KOPT-K1 (cell line): ENCODE measurements around the gene ARHGAP6.

Experiments
- H3K27ac ChIP-seq: fragments of 200-600 bp; sonication (generic); 2 replicates; pipeline ENCODE4 v1.5.1; 2016; ENCODE audit warnings: antibody characterized with exemption, mild to moderate bottlenecking, low read depth, low read length; ENCODE audit not compliant: poor library complexity, severe bottlenecking
- H3K36me3 ChIP-seq: fragments of 200-600 bp; sonication (generic); 2 replicates; pipeline ENCODE4 v1.5.1; 2017; ENCODE audit warnings: antibody characterized with exemption, mild to moderate bottlenecking, low read length, moderate library complexity; ENCODE audit not compliant: insufficient read depth
- H3K9me3 ChIP-seq: fragments of 200-600 bp; sonication (generic); 2 replicates; pipeline ENCODE4 v1.5.1; 2017; ENCODE audit warnings: antibody characterized with exemption, low read length, mild to moderate bottlenecking; ENCODE audit not compliant: insufficient read depth, poor library complexity, severe bottlenecking

Gene ARHGAP6

DNA sequence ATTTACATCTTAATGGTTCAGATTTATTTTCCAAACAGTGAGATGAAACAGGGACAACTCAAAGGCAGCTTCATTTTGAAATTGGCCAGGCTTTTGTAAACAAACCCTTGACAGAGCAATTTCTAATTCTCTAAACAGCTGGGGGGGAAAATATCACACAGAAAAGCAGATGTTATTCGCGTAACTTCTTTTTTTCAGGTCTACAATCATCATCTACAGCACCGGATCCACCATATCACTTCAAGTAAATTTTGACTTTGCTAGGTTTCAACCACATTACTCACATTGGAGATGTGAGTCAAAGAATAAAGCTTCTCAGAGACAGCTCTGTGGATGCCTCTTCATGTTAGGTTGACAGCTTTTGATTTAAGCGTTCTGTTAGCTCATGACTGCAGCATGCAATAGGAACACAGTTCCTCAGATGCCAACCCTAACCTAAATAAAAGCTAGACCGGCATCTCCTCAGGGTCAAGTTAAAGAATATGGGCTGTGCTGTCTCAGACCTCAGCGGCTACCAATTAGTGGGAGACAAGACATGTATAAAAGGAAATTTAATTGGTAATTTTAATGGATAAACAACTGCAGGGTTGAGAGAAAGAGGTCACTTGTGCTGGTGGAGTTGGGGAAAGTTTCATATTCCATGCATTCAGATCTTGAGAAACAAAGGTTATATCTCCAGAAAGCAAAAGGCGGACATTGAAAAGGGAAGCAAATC, 345.8 kb downstream of the ARHGAP6 start:
- Histone ChIP-seq H3K27ac (no peak overlapping the region), H3K9me3 (no peaks in the 10 kb centered on the region), H3K36me3 (no peaks in the 10 kb centered on the region)

DNA sequence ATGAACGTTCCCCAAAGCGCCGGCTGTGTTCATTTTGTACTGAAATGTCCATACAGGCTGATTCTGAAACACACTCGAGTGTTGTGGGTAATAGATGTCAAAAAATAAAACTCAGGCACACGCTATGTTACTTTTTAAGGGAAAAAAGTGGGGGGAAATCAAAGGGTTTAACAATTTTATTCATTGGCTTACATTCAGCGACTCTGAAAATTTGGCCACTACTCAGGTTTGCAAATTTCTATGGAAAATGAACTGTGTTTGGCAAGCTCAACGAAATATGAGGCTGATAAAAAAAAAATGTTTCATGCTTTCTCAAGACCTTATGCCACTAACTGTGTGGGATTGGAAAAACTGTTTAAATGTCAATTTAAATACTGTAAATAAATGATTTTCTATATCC, 354.0 kb downstream of the ARHGAP6 start:
- Histone ChIP-seq H3K27ac (no peak overlapping the region), H3K9me3 (no peaks in the 10 kb centered on the region), H3K36me3 (no peaks in the 10 kb centered on the region)

DNA sequence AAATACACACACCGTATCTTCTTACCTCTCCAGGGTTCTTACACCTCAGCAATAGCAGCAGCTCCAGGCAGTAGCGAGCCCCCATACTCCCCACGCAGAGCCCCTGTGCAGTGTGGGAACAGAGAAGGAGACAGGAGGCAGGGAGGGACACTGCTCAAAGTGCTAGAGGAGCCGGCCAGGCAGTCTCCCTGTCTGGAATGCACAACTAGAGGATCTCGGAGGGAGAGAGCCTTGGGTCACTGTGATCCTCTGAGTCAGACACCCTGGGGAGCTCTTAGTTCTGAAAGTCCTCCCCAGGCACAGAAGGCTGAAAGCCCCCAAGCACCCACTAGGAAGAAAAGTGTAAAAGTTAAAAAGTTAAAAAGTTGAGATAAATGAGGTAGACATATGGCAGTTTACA, 356.5 kb downstream of the ARHGAP6 start:
- no peak overlapping the region for H3K27ac ChIP-seq
- H3K36me3 ChIP-seq: no peaks in the 10 kb centered on the region
- no peaks in the 10 kb centered on the region for H3K9me3 ChIP-seq

DNA sequence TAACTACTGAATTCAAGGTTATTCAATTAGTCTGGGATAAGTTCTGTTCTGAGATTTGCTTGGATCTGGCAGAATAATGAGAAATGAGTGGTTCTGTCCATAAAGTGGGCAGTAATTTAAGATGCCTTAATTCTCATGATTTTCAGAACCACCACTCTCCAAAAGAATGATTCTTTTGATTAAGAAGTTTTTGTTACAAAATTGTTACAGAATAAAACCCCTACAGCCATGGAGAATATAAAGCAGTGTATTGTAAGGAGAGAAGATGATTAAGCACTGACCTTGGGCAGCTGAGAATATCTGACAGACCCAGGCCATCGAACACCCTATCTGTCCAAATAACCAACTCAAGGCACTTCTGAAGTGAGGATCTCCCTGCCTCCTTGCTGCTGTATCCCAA, 360.1 kb downstream of the ARHGAP6 start:
- H3K27ac ChIP-seq: no peak overlapping the region
- H3K9me3 ChIP-seq: no peaks in the 10 kb centered on the region
- H3K36me3 ChIP-seq: no peaks in the 10 kb centered on the region

DNA sequence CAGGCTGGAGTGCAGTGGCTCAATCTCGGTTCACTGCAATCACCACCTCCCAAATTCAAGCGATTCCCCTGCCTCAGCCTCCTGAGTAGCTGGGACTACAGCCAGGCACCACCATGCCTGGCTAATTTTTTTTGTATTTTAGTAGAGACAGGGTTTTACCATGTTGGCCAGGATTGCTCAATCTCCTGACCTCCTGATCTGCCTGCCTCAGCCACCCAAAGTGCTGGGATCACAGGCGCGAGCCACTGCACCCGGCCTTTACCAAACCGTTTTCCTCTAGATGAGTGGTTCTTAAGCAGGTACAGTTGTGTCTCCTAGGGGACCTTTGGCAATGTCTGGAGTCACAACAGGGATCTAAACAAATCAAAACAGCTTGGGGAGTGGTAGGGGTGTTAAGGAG, 360.9 kb downstream of the ARHGAP6 start:
- H3K9me3 ChIP-seq: no peaks in the 10 kb centered on the region
- H3K36me3 ChIP-seq: no peaks in the 10 kb centered on the region
- no peak overlapping the region for H3K27ac ChIP-seq

DNA sequence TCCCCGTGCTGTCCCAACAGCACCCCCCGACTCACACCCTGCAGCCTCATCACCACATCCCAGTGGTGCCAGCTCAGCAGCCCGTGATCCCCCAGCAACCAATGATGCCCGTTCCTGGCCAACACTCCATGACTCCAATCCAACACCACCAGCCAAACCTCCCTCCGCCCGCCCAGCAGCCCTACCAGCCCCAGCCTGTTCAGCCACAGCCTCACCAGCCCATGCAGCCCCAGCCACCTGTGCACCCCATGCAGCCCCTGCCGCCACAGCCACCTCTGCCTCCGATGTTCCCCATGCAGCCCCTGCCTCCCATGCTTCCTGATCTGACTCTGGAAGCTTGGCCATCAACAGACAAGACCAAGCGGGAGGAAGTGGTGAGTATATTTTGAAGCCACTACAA, 367.1 kb downstream of the ARHGAP6 start:
- H3K36me3 ChIP-seq: no peaks in the 10 kb centered on the region
- H3K9me3 ChIP-seq: no peaks in the 10 kb centered on the region
- no peak overlapping the region for H3K27ac ChIP-seq

DNA sequence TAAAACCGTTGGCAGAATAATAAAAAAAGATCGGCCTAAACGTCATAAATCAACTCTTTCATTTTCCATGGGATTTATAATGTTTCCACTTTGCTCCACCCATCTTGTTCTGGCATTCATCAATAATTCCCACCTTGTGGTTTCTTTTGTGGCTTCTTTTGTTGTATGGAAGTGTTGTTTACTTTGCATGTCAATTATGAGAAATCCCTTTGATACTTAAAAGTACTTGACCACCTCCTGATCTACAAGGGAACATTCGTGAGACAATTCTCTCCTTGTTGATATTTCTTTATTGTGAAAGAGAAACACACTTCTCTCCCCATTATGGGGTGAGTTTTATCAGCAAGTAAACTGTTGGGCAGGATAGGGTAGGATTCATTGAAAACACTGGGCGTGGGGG, 369.7 kb downstream of the ARHGAP6 start:
- no peaks in the 10 kb centered on the region for H3K36me3 ChIP-seq
- H3K9me3 ChIP-seq: no peaks in the 10 kb centered on the region
- no peak overlapping the region for H3K27ac ChIP-seq

DNA sequence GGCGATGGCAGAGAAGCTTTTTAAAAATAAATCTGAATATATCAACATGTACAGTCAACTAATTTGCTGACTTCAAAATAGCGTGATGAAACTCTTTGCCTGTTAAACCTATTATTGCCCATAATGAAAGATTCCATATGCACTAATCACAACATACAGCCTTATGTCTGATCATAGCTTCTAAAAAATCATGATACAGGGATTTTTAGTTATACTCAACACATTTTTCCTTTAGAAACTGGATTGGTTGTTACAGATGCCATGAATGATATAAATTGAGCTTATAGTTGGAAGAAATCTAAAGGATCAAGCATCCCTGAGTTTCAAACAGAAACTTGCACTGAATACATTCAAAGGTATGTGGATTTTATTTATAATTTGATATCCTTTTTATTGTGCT, 372.6 kb downstream of the ARHGAP6 start, which contains the start of gene AMELX:
AMELX (plus strand) TSS at position 301 of the 400 bp plus-strand sequence. CDS start 1,376 bp downstream, outside the sequence.
- Histone ChIP-seq H3K36me3 (no peaks in the 10 kb centered on the region), H3K27ac (no peak within 1 kb of the TSS), H3K9me3 (no peaks in the 10 kb centered on the region)

DNA sequence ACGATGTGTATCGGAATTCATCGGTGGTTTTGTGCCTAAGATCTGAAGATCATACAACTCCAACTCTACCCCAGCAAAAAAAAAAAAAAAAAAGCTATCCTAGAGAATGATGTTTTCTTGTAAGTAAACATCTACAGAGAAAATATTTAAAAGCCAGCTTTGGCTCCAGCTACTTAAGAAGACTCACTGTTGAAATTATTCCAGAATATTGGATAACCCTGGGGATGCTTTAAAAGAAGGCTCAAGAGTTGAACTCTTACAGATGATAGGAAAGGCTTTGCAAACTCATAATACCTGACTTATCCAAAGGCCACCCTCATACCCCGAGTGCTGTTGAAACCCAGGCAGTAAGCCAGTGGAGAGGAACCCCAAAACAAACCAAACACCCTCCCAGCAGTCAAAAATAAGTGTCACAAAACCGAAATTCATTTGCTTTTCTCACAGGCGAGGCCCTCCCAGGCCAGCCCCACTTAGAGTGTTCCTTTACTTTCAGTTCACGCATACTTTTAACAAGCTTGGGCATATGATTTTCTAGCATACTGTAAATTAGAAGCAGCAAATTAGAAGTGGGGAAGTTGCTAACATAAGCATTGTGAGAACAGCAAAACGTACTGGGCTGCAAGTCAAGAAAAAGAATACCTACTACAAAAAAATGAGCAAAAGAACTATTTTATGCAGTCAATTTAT, 375.2 kb downstream of the ARHGAP6 start:
- H3K27ac ChIP-seq: no peak overlapping the region
- no peaks in the 10 kb centered on the region for H3K36me3 ChIP-seq
- H3K9me3 ChIP-seq: no peaks in the 10 kb centered on the region

DNA sequence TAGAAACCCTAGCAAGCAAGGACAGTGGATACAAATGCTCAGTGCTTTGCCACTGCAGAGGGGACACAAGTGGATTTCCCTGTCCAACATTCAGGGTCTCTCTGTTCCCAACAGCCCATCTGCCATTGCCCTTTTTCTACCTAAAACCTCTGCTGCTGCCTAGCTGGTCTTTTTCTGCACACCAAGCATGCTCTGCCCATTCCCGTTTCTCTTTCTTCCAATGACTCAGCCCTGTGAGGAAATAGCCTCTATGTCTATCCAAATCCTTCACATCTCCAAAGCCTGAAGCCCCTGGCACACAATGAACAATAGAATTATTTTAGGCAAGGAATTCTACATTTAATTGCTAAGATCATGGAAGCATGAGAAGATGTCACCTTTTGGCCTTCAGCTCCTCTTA, 378.2 kb downstream of the ARHGAP6 start:
- no peaks in the 10 kb centered on the region for H3K36me3 ChIP-seq
- no peak overlapping the region for H3K27ac ChIP-seq
- H3K9me3 ChIP-seq: no peaks in the 10 kb centered on the region

DNA sequence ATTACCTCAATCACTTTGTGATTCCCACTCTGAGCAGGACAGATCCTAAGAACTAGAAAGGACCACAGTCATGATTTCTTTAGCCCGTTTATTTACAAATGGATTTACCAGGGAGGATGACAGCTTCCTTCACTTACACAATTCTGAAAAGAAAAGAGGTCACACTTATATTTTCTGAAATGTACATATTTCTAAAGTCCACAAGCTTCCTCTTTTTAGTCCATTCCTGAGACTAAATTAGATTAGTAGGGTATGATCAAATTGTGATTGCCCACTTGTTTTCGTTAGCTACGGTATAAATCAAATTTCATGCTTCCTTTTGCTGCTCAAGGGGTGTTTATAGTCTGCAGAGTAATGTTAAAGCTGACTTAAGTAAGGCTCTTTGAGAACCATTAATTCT, 380.1 kb downstream of the ARHGAP6 start:
- Histone ChIP-seq H3K36me3 (no peaks in the 10 kb centered on the region), H3K27ac (no peak overlapping the region), H3K9me3 (no peaks in the 10 kb centered on the region)

DNA sequence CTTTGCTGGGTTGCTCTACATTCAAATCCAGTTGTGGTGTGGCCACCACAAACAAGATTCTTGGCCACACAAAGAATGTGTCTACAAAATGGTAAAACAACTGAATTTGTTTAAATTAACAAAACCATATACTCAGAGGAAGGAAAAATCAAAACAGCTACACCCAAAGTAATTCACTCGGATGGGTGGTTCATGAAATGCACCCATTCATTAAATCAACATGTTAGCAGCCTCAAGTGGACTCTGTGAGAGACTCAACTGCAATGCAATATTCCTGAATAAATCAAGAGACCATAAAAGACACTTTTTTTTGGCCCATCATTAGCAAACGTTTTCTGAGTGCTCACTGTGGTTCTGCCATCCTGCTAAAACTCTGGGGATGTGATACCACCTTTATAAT, 383.7 kb downstream of the ARHGAP6 start:
- Histone ChIP-seq H3K27ac (no peak overlapping the region), H3K36me3 (no peaks in the 10 kb centered on the region), H3K9me3 (no peaks in the 10 kb centered on the region)

DNA sequence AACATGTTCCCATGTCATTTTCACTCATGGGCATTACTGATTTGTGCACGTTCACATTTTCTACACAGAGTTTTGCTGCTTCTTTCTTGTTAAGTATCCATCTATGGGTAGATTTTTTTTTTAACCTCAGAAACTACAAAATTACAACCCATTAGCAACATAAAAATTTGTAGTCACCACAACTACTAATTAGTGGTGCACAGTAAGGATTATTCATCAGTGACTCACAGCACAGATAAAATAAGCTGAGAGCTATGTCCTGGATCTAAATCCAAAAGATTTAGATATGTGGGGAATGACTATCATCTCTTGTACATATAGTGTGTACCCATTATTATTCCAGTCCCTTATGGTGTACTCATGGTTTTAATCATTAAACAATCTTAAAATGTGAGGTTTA, 392.2 kb downstream of the ARHGAP6 start:
- Histone ChIP-seq H3K36me3 (no peaks in the 10 kb centered on the region), H3K27ac (no peak overlapping the region), H3K9me3 (no peaks in the 10 kb centered on the region)

DNA sequence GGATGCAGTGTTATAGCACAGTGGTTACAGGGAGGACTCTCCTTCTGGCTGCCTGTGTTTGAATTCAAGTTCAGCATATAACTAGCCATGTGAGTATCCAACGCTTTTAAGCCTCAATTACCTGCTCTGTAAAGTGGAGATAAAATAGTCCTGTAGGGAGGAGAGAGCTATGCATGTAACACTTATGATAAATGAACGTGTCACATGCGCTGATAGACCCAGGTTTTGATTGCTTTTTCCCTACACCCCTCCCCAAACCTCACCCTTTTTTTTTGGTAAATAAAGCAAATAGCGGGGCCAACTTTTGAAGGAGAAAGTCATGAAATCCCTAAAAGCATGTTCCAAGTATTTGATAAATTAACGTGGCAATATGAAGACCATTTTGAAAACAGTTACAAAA, 392.9 kb downstream of the ARHGAP6 start:
- Histone ChIP-seq H3K36me3 (no peaks in the 10 kb centered on the region), H3K27ac (no peak overlapping the region), H3K9me3 (no peaks in the 10 kb centered on the region)

DNA sequence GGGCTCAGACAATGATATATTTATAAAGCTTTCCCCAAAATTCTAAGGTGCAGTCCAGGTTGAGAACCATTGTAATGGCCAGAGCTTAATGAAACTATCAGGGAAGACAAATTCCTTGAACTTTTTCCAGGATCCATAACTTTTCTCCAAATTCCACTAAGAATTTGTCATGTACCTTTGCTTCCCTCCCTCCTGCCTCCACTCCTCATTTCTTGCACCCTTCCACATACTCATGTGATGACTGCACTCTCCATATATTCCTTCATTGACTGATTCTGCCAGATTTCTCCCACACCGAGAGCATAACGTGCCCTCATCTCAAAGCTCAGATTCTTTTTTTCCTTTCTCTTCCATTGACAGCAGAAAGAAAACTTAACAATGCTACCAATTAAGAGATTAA, 393.4 kb downstream of the ARHGAP6 start:
- H3K9me3 ChIP-seq: no peaks in the 10 kb centered on the region
- no peaks in the 10 kb centered on the region for H3K36me3 ChIP-seq
- no peak overlapping the region for H3K27ac ChIP-seq

DNA sequence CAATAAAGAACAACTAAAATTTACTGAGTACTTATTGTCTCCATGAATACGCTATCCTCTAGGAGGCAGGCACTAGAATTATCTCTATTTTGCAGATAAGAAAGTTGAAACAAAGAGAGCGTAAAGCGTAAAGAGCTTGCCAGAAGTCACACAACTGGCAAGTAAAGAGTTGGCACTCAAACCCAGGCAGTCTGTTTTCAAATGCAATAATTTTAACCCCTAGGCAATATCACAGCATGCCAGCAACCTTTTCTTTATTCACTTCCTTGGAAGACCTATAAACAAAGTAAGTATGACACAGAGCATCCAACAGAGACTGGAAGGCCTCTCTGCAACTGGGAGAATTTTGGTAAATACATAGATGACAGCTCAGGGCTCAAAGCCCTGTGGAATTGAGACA, 395.7 kb downstream of the ARHGAP6 start:
- Histone ChIP-seq H3K27ac (no peak overlapping the region), H3K36me3 (no peaks in the 10 kb centered on the region), H3K9me3 (no peaks in the 10 kb centered on the region)
